Measurements from ENCODE around the gene PXN. TPM values are rescaled to one million over a fixed set of nuclear protein-coding genes. Genes with fewer than 3 reads are reported as not detected.
"Not testable (repeated sequence)": the region's sequence is repeated elsewhere in the genome, so short reads cannot be mapped to it uniquely, and the experiment has no call there.

The PXN gene
- total RNA-seq, 6 experiments from 2014 or later = 15.1 to 32.6 (median 24.1) TPM

GRCh38 chr12:120249266-120249874 lies 16.2 kb downstream of the PXN start:
- TF ChIP-seq POLR2A (IDR thresholded peaks at IDR 0.05) (no peak), CTCF (IDR thresholded peaks at IDR 0.05) (no peak)
- Histone ChIP-seq H3K4me1 (peaks cover 0 to 11% (median 0%) of the 10 kb centered on the region in 4 donors), H3K4me3 (no peak overlapping the region), H3K36me3 (no peaks in the 10 kb centered on the region), H3K9me3 (no peaks in the 10 kb centered on the region), H3K27me3 (no peaks in the 10 kb centered on the region), H3K27ac (peak overlapping the region; percentile 40 to 79 (median 63))
- ATAC-seq (peak; percentile 42 to 61 (median 52)), DNase-seq (peak in 1 of 3 donors; percentile 43)
- intact Hi-C loops (cut with DNase I) = no loop called here
- WGBS (ENCODE audit: insufficient coverage, low coverage, low lambda C conversion rate, missing lambda C conversion rate) = 66% methylated on average over 4 of the region's 4 CpGs

- peak overlapping the region in 1 of 3 donors; percentile 60 for H3K27ac ChIP-seq
- no peak overlapping the region for H3K4me3 ChIP-seq
- no peak for ATAC-seq
- no peak for DNase-seq
- H3K27me3 ChIP-seq = no peaks in the 10 kb centered on the region
- no peaks in the 10 kb centered on the region for H3K36me3 ChIP-seq
- TF ChIP-seq CTCF (IDR thresholded peaks at IDR 0.05) (no peak), POLR2A (IDR thresholded peaks at IDR 0.05) (no peak)
- WGBS (ENCODE audit: insufficient coverage, low coverage, low lambda C conversion rate, missing lambda C conversion rate) = 58% methylated on average over 5 of the region's 6 CpGs
- intact Hi-C loops (cut with DNase I) = no loop called here
- no peaks in the 10 kb centered on the region for H3K9me3 ChIP-seq
- peaks cover 0 to 18% (median 5%) of the 10 kb centered on the region in 4 donors for H3K4me1 ChIP-seq
These were observed 17.9 kb downstream of the PXN start for GRCh38 chr12:120247621-120248030.

DNA sequence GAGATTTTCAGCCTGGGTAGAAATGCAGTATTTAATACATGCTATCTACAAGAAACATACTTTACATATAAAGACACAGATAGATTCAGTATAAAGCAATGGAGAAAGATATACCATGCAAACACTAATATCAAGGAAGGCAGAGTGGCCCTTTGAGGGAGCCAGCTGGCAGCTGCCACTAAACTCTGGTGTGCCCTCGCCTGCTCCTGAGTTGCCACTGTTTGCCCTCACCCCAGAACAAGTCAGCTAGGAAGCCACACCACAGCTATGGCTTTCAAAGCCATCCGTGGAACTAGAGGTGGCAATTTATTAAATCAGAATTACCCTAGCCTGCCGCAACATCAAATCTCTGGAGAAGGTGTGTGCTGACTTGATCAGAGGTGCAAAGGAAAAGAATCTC lies 18.3 kb downstream of the PXN start:
- intact Hi-C loops (cut with DNase I) = no loop called here
- H3K9me3 ChIP-seq = no peaks in the 10 kb centered on the region
- no peaks in the 10 kb centered on the region for H3K36me3 ChIP-seq
- H3K4me1 ChIP-seq = peaks cover 0 to 21% (median 7%) of the 10 kb centered on the region in 4 donors
- ATAC-seq (peak in 3 of 4 donors; percentile 28 to 47 (median 44)), DNase-seq (no peak)
- no peak overlapping the region for H3K4me3 ChIP-seq
- TF ChIP-seq POLR2A (IDR thresholded peaks at IDR 0.05) = no peak
- TF ChIP-seq CTCF (IDR thresholded peaks at IDR 0.05) = no peak
- WGBS (ENCODE audit: insufficient coverage, low coverage, low lambda C conversion rate, missing lambda C conversion rate) = 25% methylated on average over 3 of the region's 3 CpGs
- peak overlapping the region in 1 of 3 donors; percentile 60 for H3K27ac ChIP-seq
- H3K27me3 ChIP-seq = no peaks in the 10 kb centered on the region

DNA sequence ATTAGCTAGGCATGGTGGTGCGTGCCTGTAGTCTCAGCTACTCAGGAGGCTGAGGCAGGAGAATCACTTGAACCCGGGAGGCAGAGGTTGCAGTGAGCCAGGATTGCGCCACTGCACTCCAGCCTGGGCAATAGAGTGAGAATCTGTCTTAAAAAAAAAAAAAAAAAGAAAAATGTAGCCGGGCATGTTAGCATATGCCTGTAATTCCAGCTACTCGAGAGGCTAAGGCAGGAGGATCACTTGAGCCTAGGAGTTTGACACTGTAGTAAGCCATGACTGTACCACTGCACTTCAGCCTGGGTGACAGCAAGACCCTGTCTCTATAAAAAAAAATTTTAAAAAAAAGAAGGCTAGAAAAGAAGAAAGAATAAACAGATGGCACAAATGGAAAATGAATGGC lies 18.8 kb downstream of the PXN start:
- H3K27me3 ChIP-seq; H3K4me3 ChIP-seq; ATAC-seq; H3K36me3 ChIP-seq; intact Hi-C loops (cut with DNase I); DNase-seq; H3K9me3 ChIP-seq: not testable (repeated sequence)
- WGBS (ENCODE audit: insufficient coverage, low coverage, low lambda C conversion rate, missing lambda C conversion rate) = 83% methylated on average over 5 of the region's 5 CpGs
- Histone ChIP-seq H3K27ac (peak overlapping the region in 1 of 3 donors; percentile 60), H3K4me1 (peaks cover 0 to 24% (median 7%) of the 10 kb centered on the region in 4 donors)

- intact Hi-C loops (cut with DNase I) = no loop called here
- TF ChIP-seq POLR2A (IDR thresholded peaks at IDR 0.05) (no peak), CTCF (IDR thresholded peaks at IDR 0.05) (no peak)
- WGBS (ENCODE audit: insufficient coverage, low coverage, low lambda C conversion rate, missing lambda C conversion rate) = 73% methylated on average over 7 of the region's 8 CpGs
These were observed 22.4 kb downstream of the PXN start for GRCh38 chr12:120242971-120243699.

More at GRCh38 chr12:120242971-120243699, 22.4 kb downstream of the PXN start:
- DNase-seq (no peak), ATAC-seq (no peak)
- Histone ChIP-seq H3K27ac (peak overlapping the region; percentile 13 to 33 (median 15)), H3K4me1 (peaks cover 0 to 27% (median 7%) of the 10 kb centered on the region in 4 donors), H3K36me3 (peaks cover 0 to 2% (median 0%) of the 10 kb centered on the region in 4 donors), H3K27me3 (no peaks in the 10 kb centered on the region), H3K9me3 (no peaks in the 10 kb centered on the region), H3K4me3 (no peak overlapping the region)

Measured in right lobe of liver (tissue), 6 donors.